Immature natural killer cell (primary cell): ENCODE measurements around the gene FNDC11. TPM values are rescaled to one million over a fixed set of nuclear protein-coding genes. Genes with fewer than 3 reads are reported as not detected.
A peak's percentile ranks its signal among the peaks of the same experiment; 100 is the strongest.

Experiments used
- DNase-seq, 3 donors: peaks; one replicate each; pipeline ENCODE4 v3.0.0; 2022; ENCODE audit warnings: mixed read lengths in 1 of 3
- H3K27ac Mint-ChIP-seq, 6 donors: one replicate each; pipeline ENCODE4 v1.8.0; 2020; ENCODE audit warnings: mixed read lengths in 6 of 6, mild to moderate bottlenecking in 5 of 6, inconsistent platforms in 4 of 6, moderate library complexity in 3 of 6
- H3K27me3 Mint-ChIP-seq, 3 donors: one replicate each; pipeline ENCODE4 v1.8.0; 2020 to 2021; ENCODE audit warnings: low read depth in 3 of 3, mild to moderate bottlenecking in 3 of 3, mixed read lengths in 3 of 3, moderate library complexity in 3 of 3, inconsistent platforms in 1 of 3
- H3K36me3 Mint-ChIP-seq, 3 donors: one replicate each; pipeline ENCODE4 v1.8.0; 2020; ENCODE audit warnings: mixed read lengths in 3 of 3, inconsistent platforms in 2 of 3, mild to moderate bottlenecking in 2 of 3
- H3K4me1 Mint-ChIP-seq, 2 donors: one replicate each; pipeline ENCODE4 v1.8.0; 2020; ENCODE audit warnings: inconsistent platforms in 2 of 2, mild to moderate bottlenecking in 2 of 2, mixed read lengths in 2 of 2, moderate library complexity in 1 of 2
- H3K4me3 Mint-ChIP-seq, 5 donors: one replicate each; pipeline ENCODE4 v1.8.0; 2020; ENCODE audit warnings: mild to moderate bottlenecking in 5 of 5, mixed read lengths in 5 of 5, inconsistent platforms in 3 of 5, moderate library complexity in 3 of 5
- H3K9me3 Mint-ChIP-seq, 6 donors: one replicate each; pipeline ENCODE4 v1.8.0; 2020; ENCODE audit warnings: mild to moderate bottlenecking in 6 of 6, mixed read lengths in 6 of 6, inconsistent platforms in 4 of 6, moderate library complexity in 3 of 6
- polyA plus RNA-seq, 3 donors: library from polyadenylated mRNA; unstranded; fragments of 300-500 nt; fragmentation: Illumina TruSeq; gene quantifications; one replicate each; pipeline ENCODE4 v1.2.3, GENCODE V29; 2021

Gene FNDC11
- polyA plus RNA-seq, 3 donors from 2014 or later, result not detected

DNA sequence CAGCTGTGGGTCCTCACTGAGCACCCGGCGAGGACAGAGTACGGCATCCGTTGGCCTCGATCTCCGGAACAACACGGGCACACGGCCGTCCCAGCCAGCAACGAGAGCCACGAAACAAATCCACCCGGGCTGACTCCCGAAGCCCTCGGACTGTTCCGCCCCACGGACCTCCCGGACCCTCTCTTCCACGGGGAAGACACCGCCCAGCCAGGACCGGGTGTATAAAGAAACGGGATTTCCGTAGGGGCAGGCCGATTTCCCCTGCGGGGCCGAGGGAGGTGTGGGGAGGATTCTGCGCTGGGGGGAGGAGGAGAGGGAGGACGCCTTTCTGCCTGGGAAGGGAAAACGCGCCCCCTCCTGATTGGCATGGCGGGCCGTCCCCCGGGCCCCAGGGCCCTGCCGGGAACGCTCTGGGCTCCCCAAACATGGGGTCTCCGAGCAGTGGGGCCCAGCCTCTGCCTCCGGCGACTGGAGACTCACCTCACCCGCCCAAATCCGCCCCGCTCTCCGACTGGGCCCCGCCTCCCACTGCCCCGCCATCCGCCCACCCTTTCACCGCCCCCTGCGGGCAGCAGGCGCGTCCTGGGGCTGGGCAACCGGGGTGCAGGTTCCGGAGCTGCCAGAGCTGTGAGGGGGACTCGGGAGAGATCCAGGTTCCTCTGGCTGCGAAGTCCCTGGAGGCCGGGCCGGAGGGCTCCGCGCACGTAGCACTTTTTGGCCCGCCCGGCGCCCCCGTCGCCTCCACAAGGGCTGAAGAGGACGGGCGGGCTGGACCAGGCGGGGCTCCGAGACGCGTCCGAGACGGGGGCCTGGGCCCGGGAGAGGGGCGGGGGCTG is 34.1 kb upstream of the FNDC11 start:
- DNase-seq, result peak; percentile 60 to 70 (median 67)
- Mint-ChIP-seq H3K27me3 (peaks cover 0 to 4% (median 3%) of the 10 kb centered on the region in 3 donors), H3K9me3 (peaks cover 0 to 2% (median 0%) of the 10 kb centered on the region in 6 donors)

DNA sequence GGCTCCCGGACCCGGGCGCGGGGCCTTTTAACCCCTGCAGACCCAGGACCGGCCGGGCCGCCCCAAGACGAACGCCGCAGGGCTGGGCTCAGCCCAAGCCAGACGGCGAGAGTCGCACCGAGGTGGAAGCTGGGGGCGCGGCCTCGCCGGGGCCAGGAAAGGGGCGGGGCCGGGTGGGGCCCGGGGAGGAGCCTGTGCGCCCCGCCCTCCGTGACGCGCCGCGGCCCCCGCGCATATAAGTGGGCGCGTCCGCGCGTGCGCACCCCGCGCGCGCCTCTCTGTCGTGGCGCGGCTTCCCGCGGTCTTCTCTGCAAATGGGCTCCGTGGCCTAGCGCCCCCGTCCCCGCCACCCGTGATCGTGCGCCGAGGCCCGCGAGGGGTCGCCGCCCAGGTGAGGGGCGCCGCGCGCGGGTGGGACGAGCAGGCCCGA is 33.4 kb upstream of the FNDC11 start, which contains the start of gene PPDPF:
TSS of gene PPDPF (plus strand) at position 262 of the 430 bp plus-strand sequence. CDS start 544 bp downstream, outside the sequence.
- H3K4me1 Mint-ChIP-seq, result peaks cover 0 to 11% of the 10 kb centered on the region in 2 donors
- H3K4me3 Mint-ChIP-seq, result peak within 1 kb of the TSS; percentile 76 to 83 (median 81)
- H3K36me3 Mint-ChIP-seq, result peaks cover 0 to 7% (median 3%) of the 10 kb centered on the region in 3 donors
- peaks cover 0 to 2% (median 0%) of the 10 kb centered on the region in 6 donors for H3K9me3 Mint-ChIP-seq
- peaks cover 0 to 4% (median 3%) of the 10 kb centered on the region in 3 donors for H3K27me3 Mint-ChIP-seq
- DNase-seq, result peak; percentile 78 to 86 (median 85)
- H3K27ac Mint-ChIP-seq, result peak within 1 kb of the TSS in 3 of 6 donors; percentile 35 to 71 (median 60)

More for the DNA sequence above, 34.1 kb upstream of the FNDC11 start:
- peaks cover 0 to 11% of the 10 kb centered on the region in 2 donors for H3K4me1 Mint-ChIP-seq
- peaks cover 0 to 7% (median 3%) of the 10 kb centered on the region in 3 donors for H3K36me3 Mint-ChIP-seq
- H3K27ac Mint-ChIP-seq, result peak overlapping the region in 3 of 6 donors; percentile 35 to 61 (median 60)
- H3K4me3 Mint-ChIP-seq, result peak overlapping the region; percentile 66 to 79 (median 76)

DNA sequence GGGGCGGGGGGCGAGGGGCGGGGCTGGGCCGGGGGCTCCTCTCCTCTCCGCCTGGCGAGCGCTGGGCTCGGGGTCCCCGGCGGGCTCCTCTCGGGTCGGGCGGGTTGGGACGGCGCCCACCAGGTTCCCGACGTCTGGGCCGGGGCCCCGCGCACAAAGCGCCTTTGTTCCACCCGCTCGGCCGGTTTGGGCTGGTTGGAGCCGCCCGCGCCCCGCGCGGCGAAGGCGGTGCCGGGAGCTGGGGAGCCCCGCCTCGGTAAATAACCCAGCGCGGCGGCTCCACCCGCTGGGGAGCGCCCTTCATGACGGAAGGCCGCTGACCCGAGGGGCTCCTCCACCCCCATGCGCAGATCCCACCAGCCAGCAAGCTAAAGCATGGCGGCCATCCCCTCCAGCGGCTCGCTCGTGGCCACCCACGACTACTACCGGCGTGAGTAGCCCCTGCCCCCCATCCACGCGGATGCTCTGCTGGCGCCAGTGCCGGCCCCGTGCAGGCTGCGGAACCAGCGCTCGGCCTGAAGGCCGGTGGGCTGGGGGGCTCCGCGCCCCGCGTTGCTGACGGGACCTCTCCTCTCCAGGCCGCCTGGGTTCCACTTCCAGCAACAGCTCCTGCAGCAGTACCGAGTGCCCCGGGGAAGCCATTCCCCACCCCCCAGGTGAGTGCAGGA is 32.9 kb upstream of the FNDC11 start:
- Mint-ChIP-seq H3K27ac (peak overlapping the region in 2 of 6 donors; percentile 32 to 71), H3K36me3 (peaks cover 0 to 7% (median 3%) of the 10 kb centered on the region in 3 donors), H3K27me3 (peaks cover 0 to 4% (median 3%) of the 10 kb centered on the region in 3 donors), H3K4me1 (peaks cover 0 to 11% of the 10 kb centered on the region in 2 donors), H3K4me3 (peak overlapping the region; percentile 68 to 81 (median 75)), H3K9me3 (peaks cover 0 to 2% (median 0%) of the 10 kb centered on the region in 6 donors)
- DNase-seq, result peak; percentile 54 to 72 (median 68)

DNA sequence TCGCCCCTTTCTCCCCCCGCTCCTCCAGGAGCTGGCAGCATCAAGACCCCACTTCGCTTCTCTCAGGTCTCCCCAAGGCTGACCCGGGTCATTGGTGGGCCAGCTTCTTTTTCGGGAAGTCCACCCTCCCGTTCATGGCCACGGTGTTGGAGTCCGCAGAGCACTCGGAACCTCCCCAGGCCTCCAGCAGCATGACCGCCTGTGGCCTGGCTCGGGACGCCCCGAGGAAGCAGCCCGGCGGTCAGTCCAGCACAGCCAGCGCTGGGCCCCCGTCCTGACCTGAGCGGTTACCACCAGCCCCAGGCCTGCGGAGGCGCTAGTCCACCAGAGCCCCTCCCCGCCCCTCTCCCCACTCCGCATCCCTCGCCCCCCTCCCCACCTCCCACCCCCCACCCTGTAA is 32.4 kb upstream of the FNDC11 start:
- peaks cover 0 to 7% (median 3%) of the 10 kb centered on the region in 3 donors for H3K36me3 Mint-ChIP-seq
- peak overlapping the region; percentile 68 to 81 (median 75) for H3K4me3 Mint-ChIP-seq
- peaks cover 0 to 5% (median 4%) of the 10 kb centered on the region in 3 donors for H3K27me3 Mint-ChIP-seq
- peaks cover 0 to 2% (median 0%) of the 10 kb centered on the region in 6 donors for H3K9me3 Mint-ChIP-seq
- no peak for DNase-seq
- peaks cover 0 to 11% of the 10 kb centered on the region in 2 donors for H3K4me1 Mint-ChIP-seq
- peak overlapping the region in 1 of 6 donors; percentile 32 for H3K27ac Mint-ChIP-seq

DNA sequence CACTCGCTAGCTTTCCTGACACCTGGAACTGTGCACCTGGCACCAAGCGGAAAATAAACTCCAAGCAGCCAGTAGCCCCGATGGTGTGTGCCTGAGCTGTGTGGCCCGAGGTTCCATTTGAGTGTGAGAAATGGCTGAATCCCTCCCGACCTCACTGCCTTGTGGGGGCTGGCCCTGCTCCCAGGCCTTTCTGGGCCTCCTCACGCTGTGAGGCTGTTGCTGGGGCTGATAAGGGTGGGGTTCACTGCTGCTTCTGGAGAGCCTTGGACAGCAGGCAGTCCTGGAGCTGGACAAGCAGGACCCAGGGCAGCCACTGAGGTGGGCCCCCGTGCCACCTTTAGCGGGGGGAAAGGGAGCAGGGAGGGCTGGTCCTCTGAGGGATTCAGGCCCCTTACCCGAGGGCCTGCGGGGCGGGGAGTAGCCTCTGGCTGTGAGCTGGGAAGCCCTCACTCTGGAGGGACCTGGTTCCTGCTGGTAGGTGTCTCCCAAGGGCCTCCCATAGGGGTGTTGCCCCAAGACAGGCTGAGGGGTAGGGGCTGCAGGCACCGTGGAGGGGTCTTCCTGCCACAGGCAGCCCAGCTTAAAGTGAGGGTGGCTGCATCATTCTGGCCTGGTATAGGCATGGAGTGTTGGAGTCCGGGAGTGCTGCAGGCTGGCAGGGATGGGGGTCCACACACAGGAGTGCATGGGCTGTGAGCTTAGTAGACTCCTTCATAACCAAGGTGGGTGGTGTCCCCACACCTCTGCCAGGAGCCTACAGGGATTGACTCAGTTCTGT is 31.7 kb upstream of the FNDC11 start:
- Mint-ChIP-seq H3K4me1 (peaks cover 0 to 11% of the 10 kb centered on the region in 2 donors), H3K27me3 (peaks cover 0 to 5% (median 4%) of the 10 kb centered on the region in 3 donors), H3K36me3 (peaks cover 0 to 7% (median 3%) of the 10 kb centered on the region in 3 donors), H3K27ac (peak overlapping the region in 2 of 6 donors; percentile 13 to 24), H3K9me3 (peaks cover 0 to 2% (median 0%) of the 10 kb centered on the region in 6 donors), H3K4me3 (peak overlapping the region; percentile 29 to 70 (median 56))
- no peak for DNase-seq

DNA sequence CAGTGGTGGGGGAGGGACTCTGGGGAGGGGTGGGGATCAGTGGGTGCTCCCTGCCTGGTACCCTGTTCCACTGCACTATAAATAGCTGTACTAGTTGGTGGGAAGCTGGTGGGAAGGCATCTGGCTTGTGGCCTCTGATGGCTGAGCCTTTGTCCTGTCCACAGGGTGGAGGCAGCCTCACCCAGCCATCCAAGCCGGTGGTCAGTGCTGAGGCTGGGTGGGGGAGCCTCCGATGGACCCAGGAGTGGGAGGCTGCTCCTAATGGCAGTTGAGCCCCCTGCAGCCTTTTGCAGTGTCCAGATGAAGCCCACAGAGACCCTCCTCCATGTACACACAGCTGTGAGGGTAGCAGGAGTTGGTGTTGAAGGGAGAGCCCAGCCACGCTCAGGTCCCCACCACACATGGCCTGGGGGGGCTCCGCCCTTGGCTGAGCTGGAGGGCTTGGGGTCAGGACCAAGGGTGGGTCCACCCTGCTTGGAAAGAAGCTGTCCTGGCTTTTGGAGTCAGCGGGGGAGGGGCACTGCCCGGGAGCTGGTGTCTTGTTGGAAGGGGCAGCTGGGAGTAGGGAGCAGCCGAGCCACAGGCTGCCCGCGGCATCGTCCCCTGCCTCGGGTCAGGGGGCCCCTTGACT is 30.9 kb upstream of the FNDC11 start:
- Mint-ChIP-seq H3K9me3 (peaks cover 0 to 2% (median 0%) of the 10 kb centered on the region in 6 donors), H3K4me3 (peak overlapping the region in 2 of 5 donors; percentile 27 to 60), H3K4me1 (peaks cover 0 to 11% of the 10 kb centered on the region in 2 donors), H3K27me3 (peaks cover 0 to 5% (median 4%) of the 10 kb centered on the region in 3 donors), H3K27ac (no peak overlapping the region), H3K36me3 (peaks cover 0 to 7% (median 3%) of the 10 kb centered on the region in 3 donors)
- DNase-seq, result no peak

DNA sequence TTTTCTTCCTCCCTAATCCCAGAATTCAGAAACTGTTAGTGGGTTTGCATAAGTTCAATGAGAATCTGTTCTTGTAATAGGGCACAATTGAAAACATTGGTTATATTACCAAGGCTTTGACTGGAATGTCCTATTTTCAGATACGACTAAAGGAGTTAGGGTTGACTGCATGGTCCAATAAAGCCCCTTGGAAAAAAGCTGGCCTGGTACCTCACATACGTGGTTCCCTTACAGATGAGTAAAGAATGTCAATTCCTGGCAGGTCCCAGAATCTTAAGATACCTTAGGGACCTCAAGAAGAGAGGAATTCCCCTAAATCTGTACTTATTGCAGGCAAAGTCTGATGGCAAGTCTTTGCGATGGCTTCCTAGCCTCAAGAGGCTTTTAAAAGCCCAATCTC is 28.8 kb upstream of the FNDC11 start:
- peaks cover 0 to 7% (median 3%) of the 10 kb centered on the region in 3 donors for H3K36me3 Mint-ChIP-seq
- no peak for DNase-seq
- H3K9me3 Mint-ChIP-seq, result peaks cover 0 to 2% (median 0%) of the 10 kb centered on the region in 6 donors
- H3K4me1 Mint-ChIP-seq, result peaks cover 0 to 10% of the 10 kb centered on the region in 2 donors
- H3K27ac Mint-ChIP-seq, result no peak overlapping the region
- H3K27me3 Mint-ChIP-seq, result peaks cover 0 to 6% (median 6%) of the 10 kb centered on the region in 3 donors
- peak overlapping the region in 1 of 5 donors; percentile 18 for H3K4me3 Mint-ChIP-seq

DNA sequence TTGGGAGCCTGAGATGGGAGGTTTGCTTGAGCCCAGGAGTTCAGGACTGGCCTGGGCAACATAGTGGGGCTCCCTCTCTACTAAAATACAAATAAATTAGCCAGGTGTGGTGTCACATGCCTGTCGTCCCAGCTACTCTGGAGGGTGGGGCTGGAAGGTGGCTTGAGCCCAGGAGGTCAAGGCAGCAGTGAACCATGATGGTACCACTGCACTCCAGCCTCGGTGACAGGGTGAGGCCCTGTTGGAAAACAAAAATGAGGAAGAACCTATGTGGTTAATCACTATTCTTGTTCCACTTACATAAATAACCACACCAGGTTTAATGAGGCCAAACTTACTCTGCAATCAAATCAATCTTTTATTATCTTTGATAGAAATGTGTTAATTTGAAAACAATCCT is 28.0 kb upstream of the FNDC11 start:
- H3K27ac Mint-ChIP-seq, result no peak overlapping the region
- no peak for DNase-seq
- H3K4me1 Mint-ChIP-seq, result peaks cover 0 to 10% of the 10 kb centered on the region in 2 donors
- H3K4me3 Mint-ChIP-seq, result no peak overlapping the region
- peaks cover 0 to 7% (median 3%) of the 10 kb centered on the region in 3 donors for H3K36me3 Mint-ChIP-seq
- peaks cover 0 to 2% (median 0%) of the 10 kb centered on the region in 6 donors for H3K9me3 Mint-ChIP-seq
- H3K27me3 Mint-ChIP-seq, result peaks cover 0 to 6% (median 6%) of the 10 kb centered on the region in 3 donors

DNA sequence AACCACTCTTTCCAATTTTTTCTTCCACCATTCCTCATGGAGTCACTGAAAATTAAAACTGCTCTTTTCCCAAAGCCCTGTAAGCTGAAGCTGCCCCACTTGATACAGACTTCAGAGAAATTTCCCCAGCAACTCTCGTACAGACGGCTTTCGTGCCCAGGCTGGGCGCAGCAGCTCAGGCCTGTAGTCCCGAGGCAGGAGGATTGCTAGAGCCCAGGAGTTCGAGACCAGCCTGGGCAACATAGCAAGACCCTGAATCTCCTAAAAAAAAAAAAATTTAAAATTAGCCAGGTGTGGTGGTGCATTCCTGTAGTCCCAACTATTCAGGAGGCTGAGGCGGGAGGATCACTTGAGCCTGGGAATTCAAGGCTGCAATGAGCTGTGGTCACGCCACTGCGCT is 26.8 kb upstream of the FNDC11 start:
- Mint-ChIP-seq H3K9me3 (peaks cover 0 to 2% (median 0%) of the 10 kb centered on the region in 6 donors), H3K4me3 (no peak overlapping the region), H3K4me1 (peaks cover 0 to 8% of the 10 kb centered on the region in 2 donors), H3K27ac (no peak overlapping the region), H3K36me3 (peaks cover 0 to 7% (median 3%) of the 10 kb centered on the region in 3 donors), H3K27me3 (peaks cover 2 to 7% (median 6%) of the 10 kb centered on the region in 3 donors)
- DNase-seq, result no peak

DNA sequence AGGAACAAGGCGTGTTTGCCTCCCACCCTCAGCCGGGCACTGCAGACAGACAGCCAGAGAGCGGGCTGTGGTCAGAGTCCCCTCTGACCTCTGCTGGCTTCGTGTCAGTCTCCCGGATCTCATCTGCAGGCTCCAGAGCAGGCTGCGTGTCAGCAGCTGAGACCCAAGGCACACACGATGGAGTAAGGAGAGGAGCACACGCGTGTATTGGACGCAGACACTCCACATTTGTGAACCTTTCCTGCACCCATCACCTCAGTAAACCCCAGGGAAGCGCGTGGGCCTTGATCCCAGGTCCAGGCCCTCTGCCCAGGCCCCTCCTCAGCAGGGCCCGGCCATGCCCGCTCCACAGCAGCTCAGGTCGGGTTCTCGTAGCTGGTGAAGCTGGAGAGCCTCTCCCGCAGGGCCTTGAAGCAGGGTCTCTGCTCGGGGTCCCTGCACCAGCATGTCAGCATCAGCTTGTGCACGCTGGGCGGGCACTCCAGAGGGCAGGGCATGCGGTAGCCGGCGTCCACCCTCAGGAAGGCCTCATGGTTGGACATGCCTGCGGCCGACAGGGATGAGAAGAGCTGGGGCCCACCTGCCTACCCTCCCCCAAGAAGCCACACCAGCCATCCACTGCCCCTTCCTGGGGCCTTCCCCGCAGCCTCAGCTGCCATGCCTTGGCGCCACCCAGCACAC is 24.6 kb upstream of the FNDC11 start:
- Mint-ChIP-seq H3K9me3 (no peaks in the 10 kb centered on the region), H3K27me3 (peaks cover 2 to 6% (median 4%) of the 10 kb centered on the region in 3 donors), H3K27ac (peak overlapping the region in 1 of 6 donors; percentile 49), H3K4me1 (no peaks in the 10 kb centered on the region), H3K36me3 (no peaks in the 10 kb centered on the region), H3K4me3 (no peak overlapping the region)
- DNase-seq, result no peak

DNA sequence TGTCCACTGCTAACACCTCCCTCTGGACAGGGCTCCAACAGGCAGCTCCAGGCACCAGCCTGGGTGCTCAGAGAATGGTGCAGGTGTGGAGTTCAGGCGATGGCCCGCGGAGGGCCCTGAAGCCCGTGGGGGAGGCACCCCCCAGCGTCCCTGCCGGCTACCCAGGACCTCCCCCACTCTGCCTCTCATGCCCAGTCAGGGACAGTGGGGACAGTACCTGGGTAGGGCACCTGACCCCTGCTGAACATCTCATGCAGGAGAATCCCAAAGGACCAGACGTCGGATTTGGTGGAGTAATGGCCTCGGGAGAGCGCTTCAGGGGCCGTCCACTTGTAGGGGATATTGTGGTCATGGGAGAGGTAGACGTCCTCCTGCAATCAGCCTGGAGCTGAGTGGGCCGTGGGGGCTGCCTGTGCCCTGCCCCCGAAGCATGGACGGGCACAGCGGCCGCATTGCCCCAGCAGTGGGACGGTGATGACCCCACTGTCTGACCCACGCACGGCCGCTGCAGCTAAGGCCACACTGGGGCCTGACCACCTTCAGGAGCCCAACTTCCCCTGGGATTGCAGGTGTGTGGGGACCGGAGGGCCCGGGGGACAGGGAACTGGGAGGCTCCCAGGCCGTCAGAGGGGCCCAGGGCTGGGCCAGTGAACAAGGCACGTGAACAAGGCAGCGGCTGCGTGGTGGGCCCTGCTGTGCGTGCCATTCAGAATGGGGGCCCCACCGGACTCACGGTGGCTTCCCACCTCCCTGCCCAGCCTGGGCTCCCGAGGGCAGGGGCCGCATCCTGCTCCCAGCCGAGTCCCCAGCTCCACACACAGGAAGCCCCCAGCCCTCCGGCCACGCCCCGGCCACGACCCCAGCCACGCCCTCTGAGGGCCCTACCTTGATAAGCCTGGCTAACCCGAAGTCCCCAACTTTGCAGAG is 23.8 kb upstream of the FNDC11 start:
- H3K4me3 Mint-ChIP-seq, result no peak overlapping the region
- DNase-seq, result no peak
- H3K27ac Mint-ChIP-seq, result no peak overlapping the region
- H3K36me3 Mint-ChIP-seq, result no peaks in the 10 kb centered on the region
- peaks cover 2 to 6% (median 4%) of the 10 kb centered on the region in 3 donors for H3K27me3 Mint-ChIP-seq
- no peaks in the 10 kb centered on the region for H3K9me3 Mint-ChIP-seq
- no peaks in the 10 kb centered on the region for H3K4me1 Mint-ChIP-seq
